Measurements from ENCODE around the gene VSTM2L.
"Not testable (repeated sequence)": the region's sequence is repeated elsewhere in the genome, so short reads cannot be mapped to it uniquely, and the experiment has no call there.

Gene VSTM2L, protein sequence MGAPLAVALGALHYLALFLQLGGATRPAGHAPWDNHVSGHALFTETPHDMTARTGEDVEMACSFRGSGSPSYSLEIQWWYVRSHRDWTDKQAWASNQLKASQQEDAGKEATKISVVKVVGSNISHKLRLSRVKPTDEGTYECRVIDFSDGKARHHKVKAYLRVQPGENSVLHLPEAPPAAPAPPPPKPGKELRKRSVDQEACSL

GRCh38 chr20:37902504-37903313 is at the start of gene VSTM2L:
Gene VSTM2L, plus strand, starts transcription at chr20:37903127. Its CDS starts 224 bp downstream, at chr20:37903351.
- H3K4me3 ChIP-seq (ENCODE audit: low read depth, low read length) = peak within 1 kb of the TSS; percentile 37

GRCh38 chr20:37853823-37854375 is 49.0 kb upstream of the VSTM2L start:
- H3K4me3 ChIP-seq (ENCODE audit: low read depth, low read length) = no peak overlapping the region

DNA sequence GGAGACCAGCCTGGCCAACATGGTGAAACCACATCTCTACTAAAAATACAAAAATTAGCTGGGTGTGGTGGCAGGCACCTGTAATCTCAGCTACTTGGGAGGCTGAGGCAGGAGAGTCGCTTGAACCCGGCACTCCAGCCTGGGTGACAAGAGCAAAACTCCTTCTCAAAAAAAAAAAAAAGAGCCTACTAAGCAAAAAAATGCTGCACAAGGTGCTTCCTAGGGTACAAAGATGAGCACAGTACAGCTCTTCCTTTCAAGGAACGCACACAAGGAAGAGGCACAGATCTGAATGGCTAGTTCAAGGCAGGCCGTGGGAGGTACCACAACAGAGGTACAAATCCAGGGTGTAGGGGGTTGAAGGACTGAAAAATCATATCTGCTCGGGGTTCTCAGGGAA is 46.9 kb upstream of the VSTM2L start:
- not testable (repeated sequence) for H3K4me3 ChIP-seq (ENCODE audit: low read depth, low read length)

DNA sequence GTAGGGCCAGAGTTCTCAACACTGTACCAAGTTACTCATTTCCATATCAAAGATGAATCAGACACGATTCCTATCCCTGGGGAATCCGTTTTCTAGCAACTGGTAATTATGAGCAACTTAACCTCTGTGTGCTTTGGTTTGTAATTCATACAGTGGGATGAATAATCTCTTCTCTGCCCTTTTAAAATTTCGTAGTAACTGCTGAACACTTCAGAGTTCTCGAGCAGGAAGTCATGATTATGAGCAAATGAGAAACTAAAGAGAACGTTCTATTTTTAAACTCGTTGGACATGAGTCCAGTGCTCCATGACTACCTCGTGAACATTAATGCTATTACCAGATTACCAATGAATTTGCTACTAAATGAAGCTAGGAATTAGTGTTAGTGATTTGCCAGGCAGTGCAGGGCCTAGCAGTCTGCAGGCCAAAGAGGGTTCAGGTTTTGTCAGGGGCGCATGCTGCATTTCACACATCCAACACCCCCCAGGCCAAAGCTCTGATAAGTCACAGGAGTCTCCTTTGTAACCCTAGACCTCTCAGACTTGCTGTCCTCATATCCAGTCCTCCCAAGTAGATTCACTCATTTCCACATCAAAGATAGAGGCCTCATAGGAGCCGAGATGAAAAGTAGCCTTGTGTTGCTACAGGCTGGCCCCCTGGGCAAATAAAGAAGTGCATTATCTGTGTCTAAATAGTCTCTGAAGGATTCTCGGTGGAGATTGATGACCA is 45.8 kb upstream of the VSTM2L start:
- H3K4me3 ChIP-seq (ENCODE audit: low read depth, low read length) = no peak overlapping the region

GRCh38 chr20:37859406-37860171 is 43.3 kb upstream of the VSTM2L start:
- H3K4me3 ChIP-seq (ENCODE audit: low read depth, low read length) = no peak overlapping the region

DNA sequence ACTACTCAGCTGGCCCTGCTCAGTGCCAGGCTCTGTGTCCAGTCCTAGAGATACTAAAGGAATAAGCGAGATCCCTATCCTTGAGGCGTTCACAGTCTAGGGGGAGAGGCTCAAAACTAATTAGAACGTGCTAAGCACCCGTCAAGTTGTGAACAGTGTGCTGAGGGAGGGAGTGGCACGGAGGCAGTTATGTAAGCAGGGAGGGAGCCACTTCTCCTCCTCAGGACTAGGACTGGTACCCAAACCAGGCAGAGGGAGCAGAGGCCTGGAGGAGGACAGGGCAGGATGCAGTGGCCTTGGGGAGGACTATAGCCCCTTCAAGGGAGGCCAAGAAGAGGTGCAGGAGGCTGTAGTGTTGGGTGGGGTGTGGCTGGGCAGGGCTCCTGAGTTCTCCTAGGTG is 39.6 kb upstream of the VSTM2L start:
- no peak overlapping the region for H3K4me3 ChIP-seq (ENCODE audit: low read depth, low read length)

DNA sequence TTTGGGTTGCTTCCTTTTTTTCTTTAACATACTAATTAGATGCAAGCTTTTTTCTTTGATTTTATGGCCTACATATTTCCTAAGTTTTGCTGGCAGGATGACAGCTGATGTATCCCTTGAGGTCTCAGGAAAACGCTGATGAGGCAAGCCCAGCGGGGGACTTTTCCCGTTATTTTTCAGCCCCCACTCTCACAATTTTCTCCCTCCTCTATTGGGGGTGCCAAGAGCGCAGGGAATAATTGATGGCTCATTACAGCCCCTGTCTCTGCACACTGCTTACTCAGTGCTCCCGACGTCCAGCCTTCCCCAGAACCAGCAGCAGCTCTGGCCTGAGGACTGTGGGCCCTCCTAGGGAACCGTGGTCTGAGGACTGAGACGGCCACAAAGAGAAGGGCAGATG is 38.6 kb upstream of the VSTM2L start:
- H3K4me3 ChIP-seq (ENCODE audit: low read depth, low read length) = no peak overlapping the region

DNA sequence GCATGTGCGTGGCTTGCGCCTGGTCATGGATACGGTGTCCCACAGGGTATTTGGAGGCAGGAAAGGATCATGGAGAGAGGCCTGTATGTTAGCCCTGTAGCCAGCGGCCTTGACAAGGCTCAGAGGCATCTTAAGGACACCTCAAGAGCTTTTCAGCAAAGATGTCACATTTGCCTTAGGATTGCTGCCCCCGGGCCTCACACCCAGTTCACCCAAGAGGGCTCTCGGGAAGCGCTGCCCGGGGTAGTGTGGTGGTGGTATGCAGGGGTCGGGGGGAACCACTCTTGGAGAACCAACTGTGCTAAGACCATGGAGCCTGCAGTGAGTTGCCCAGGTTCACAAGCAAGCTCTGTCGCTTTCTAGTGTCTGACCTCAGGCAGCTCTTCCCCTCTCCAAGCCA is 36.9 kb upstream of the VSTM2L start:
- no peak overlapping the region for H3K4me3 ChIP-seq (ENCODE audit: low read depth, low read length)

- H3K4me3 ChIP-seq (ENCODE audit: low read depth, low read length) = no peak overlapping the region
Observed at GRCh38 chr20:37867289-37868195, 35.4 kb upstream of the VSTM2L start.

DNA sequence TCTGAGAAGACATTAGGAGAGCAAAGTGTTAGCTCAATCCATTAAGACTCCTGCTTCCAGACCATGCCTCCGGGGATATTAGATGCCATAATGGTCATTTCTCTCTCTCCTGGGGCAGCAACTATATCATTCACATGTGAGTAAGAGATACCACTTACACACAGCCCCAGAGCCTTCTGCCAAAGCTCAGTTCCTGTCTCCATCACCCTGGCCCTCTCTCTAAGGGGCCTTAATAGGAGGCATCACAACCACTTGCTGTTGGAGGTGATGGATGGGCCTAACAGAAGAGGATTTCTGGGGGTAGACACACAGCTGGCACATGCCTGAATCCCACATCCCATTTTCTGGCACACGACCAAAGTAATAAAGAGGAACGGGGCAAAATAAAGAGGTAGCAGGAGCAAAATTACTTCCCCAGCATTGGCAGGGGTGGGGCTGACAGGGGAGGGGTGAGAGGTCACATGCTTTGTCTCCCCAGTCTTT is 34.0 kb upstream of the VSTM2L start:
- H3K4me3 ChIP-seq (ENCODE audit: low read depth, low read length) = no peak overlapping the region

GRCh38 chr20:37869334-37869861 is 33.5 kb upstream of the VSTM2L start:
- H3K4me3 ChIP-seq (ENCODE audit: low read depth, low read length) = no peak overlapping the region

- H3K4me3 ChIP-seq (ENCODE audit: low read depth, low read length) = no peak overlapping the region
Observed at GRCh38 chr20:37870294-37870693, 32.6 kb upstream of the VSTM2L start.

DNA sequence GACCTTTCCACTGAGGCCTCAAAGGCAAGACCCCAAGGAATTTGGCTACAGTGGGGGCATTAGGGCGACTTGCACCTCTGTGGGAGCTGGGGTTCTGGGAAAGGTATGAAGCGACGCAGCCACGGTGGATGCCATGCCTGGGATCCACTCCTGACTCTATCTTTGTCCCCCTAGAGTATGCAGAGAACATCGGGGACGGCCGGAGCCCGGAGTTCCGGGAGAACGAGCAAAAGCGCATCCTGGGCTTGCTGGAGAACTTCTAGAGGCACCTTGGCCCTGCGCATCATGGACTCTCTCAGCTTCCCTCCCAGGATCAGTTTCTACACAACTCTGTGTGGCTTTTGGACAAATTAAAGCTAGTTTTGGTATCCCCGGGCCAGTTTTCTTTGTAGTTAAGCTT is 31.2 kb upstream of the VSTM2L start:
- H3K4me3 ChIP-seq (ENCODE audit: low read depth, low read length) = no peak overlapping the region

DNA sequence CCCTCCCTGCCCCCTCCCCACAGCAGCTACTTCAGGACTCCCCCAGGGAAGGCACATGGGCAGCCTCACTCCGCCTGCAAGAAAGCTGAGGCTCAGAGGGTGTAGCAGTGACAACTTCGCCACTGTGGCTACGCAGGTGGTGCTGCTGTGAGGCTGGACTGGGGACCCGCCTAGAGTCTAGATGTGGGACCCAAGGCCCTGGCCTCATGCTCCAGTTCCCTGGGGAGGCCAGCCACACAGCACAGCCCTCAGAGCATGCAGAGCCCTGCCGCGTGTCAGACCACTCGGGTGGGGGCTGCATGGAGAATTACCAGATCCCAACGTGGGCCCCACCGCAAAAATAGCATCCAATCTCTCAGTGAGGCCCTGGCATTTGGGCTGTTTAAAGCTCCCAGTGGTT is 30.8 kb upstream of the VSTM2L start:
- no peak overlapping the region for H3K4me3 ChIP-seq (ENCODE audit: low read depth, low read length)

GRCh38 chr20:37873884-37874283 is 29.0 kb upstream of the VSTM2L start:
- H3K4me3 ChIP-seq (ENCODE audit: low read depth, low read length) = no peak overlapping the region

GRCh38 chr20:37875460-37876175 is 27.3 kb upstream of the VSTM2L start:
- no peak overlapping the region for H3K4me3 ChIP-seq (ENCODE audit: low read depth, low read length)

- no peak overlapping the region for H3K4me3 ChIP-seq (ENCODE audit: low read depth, low read length)
Observed at GRCh38 chr20:37876863-37877262, 26.1 kb upstream of the VSTM2L start.

- no peak overlapping the region for H3K4me3 ChIP-seq (ENCODE audit: low read depth, low read length)
Observed at GRCh38 chr20:37877832-37878772, 24.8 kb upstream of the VSTM2L start.

Measured in iPS-11a (cell line).